ACC112 (cell line): ENCODE measurements around the gene SOCS1.

ENCODE experiments used
- H2AFZ ChIP-seq: fragments of 200-600 bp; sonication (generic); one replicate; pipeline ENCODE4 v1.6.0; 2017; ENCODE audit warnings: antibody characterized with exemption, low read length; ENCODE audit not compliant: unreplicated experiment
- H3K27ac ChIP-seq: fragments of 200-600 bp; sonication (generic); 2 replicates; pipeline ENCODE4 v1.5.1; 2014; ENCODE audit warnings: low read depth, mild to moderate bottlenecking, antibody characterized with exemption, low read length, moderate library complexity
- H3K27me3 ChIP-seq: fragments of 200-600 bp; sonication (generic); 2 replicates; pipeline ENCODE4 v1.6.1; 2014; ENCODE audit warnings: mild to moderate bottlenecking, antibody characterized with exemption, low read length, moderate library complexity, mixed read lengths; ENCODE audit not compliant: insufficient read depth
- H3K36me3 ChIP-seq: fragments of 200-600 bp; sonication (generic); 2 replicates; pipeline ENCODE4 v1.6.1; 2016; ENCODE audit warnings: mild to moderate bottlenecking, antibody characterized with exemption, low read length, moderate library complexity, mixed read lengths; ENCODE audit not compliant: insufficient read depth
- H3K4me1 ChIP-seq: fragments of 200-600 bp; sonication (generic); one replicate; pipeline ENCODE4 v1.6.1; 2016; ENCODE audit warnings: low read length, mixed read lengths; ENCODE audit not compliant: insufficient read depth, unreplicated experiment, control insufficient read depth
- H3K4me3 ChIP-seq: fragments of 200-600 bp; sonication (generic); 2 replicates; pipeline ENCODE4 v1.5.1; 2014; ENCODE audit warnings: mild to moderate bottlenecking, low read depth, low read length
- H3K79me2 ChIP-seq: fragments of 200-600 bp; sonication (generic); one replicate; pipeline ENCODE4 v1.6.0; 2016; ENCODE audit warnings: low read length; ENCODE audit not compliant: control insufficient read depth, unreplicated experiment, insufficient read depth

The SOCS1 gene

DNA sequence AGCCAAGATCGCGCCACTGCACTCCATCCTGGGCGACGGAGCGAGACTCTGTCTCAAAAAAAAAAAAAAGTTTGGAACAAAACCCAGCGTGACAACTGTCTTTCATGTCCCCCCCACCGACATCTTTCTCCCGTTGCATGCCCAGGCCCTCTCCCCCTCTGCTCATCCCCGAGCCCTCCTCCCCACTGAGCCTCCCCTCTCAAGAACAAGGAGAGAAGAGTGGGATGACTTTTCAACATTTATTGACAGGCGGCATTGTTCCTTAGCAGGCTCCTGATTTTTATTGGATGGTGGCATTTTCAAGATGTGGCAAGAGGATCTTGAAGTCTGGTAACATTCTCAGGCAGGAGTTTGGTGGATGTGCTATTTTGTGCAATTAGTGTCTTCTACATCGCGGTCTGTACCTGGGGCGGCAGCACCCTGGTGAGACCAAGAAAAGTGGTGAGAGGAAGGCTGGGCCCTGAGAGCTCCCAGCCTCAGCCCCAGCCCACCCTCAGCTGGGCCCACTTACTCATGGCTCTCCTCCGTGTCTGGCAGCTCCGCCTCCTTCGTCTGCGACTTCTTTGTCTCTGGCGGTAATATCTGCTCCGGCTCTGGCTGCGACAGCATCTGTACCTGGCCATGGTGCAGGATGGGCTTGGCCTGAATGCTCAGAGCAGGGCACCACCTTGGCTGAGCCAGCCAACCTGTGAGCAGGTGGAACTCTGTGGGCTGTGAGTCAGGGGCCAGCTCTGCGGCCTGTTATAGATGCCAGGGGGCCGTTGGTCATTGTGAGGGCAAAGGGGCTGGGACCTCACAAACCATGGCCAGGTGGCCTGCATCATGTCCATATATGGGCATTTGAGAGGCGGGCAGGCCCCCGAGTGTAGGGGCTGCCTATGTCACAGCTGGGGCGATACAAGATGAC is 24.9 kb upstream of the SOCS1 start, which contains the start of gene PRM1:
Gene PRM1, minus strand, starts transcription at position 715 of the 907 bp plus-strand sequence. Its CDS starts 92 bp downstream, at position 623.
- H3K36me3 ChIP-seq: no peaks in the 10 kb centered on the region
- no peak within 1 kb of the TSS for H2AFZ ChIP-seq
- H3K79me2 ChIP-seq: no peaks in the 10 kb centered on the region
- no peaks in the 10 kb centered on the region for H3K4me1 ChIP-seq
- H3K27me3 ChIP-seq: peaks cover 9% of the 10 kb centered on the region; the same call in 1 of the 2 replicates
- H3K4me3 ChIP-seq: no peak within 1 kb of the TSS
- H3K27ac ChIP-seq: no peak within 1 kb of the TSS

GRCh38 chr16:11278681-11279628 is 23.0 kb upstream of the SOCS1 start:
- Histone ChIP-seq H3K27me3 (no peaks in the 10 kb centered on the region), H3K4me3 (no peak overlapping the region), H2AFZ (no peak overlapping the region), H3K4me1 (no peaks in the 10 kb centered on the region), H3K27ac (no peak overlapping the region), H3K36me3 (no peaks in the 10 kb centered on the region), H3K79me2 (no peaks in the 10 kb centered on the region)

DNA sequence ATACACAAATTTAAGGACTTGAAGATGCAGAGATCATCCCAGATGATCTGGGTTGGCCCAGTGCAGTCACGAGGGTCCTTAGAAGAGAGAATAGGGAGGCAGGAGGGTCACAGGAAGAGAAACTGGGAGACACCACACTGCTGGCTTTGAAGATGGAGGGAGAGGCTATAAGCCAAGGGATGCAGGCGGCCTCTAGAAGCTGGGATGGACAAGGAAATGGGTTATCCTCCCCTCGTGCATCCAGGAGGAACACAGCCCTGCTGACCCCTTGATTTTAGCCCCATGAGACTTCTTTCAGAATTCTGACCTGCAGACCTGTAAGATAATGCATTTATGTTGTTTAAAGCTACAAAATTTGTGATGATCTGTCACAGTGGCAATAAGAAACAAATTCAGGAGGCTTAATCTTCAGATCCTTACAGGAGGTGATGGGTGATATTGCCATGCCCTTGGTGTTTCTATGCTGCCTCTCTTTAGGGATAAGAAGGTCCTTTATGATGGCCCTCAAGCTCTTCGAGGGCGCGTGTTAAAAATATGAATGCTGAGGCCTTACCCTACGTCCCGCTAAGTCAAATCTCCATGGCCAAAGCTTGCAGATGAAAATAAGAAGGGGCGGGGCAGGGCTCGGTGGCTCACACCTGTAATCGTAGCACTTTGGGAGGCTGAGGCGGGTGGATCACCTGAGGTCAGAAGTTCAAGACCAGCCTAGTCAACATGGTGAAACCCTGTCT is 21.8 kb upstream of the SOCS1 start:
- H3K4me3 ChIP-seq: no peak overlapping the region
- no peak overlapping the region for H2AFZ ChIP-seq
- H3K36me3 ChIP-seq: no peaks in the 10 kb centered on the region
- H3K27ac ChIP-seq: no peak overlapping the region
- H3K79me2 ChIP-seq: no peaks in the 10 kb centered on the region
- no peaks in the 10 kb centered on the region for H3K4me1 ChIP-seq
- H3K27me3 ChIP-seq: no peaks in the 10 kb centered on the region

GRCh38 chr16:11276896-11277593 is 21.0 kb upstream of the SOCS1 start:
- H3K27ac ChIP-seq: no peak overlapping the region
- H2AFZ ChIP-seq: no peak overlapping the region
- no peaks in the 10 kb centered on the region for H3K36me3 ChIP-seq
- no peak overlapping the region for H3K4me3 ChIP-seq
- H3K79me2 ChIP-seq: no peaks in the 10 kb centered on the region
- H3K27me3 ChIP-seq: no peaks in the 10 kb centered on the region
- H3K4me1 ChIP-seq: no peaks in the 10 kb centered on the region

DNA sequence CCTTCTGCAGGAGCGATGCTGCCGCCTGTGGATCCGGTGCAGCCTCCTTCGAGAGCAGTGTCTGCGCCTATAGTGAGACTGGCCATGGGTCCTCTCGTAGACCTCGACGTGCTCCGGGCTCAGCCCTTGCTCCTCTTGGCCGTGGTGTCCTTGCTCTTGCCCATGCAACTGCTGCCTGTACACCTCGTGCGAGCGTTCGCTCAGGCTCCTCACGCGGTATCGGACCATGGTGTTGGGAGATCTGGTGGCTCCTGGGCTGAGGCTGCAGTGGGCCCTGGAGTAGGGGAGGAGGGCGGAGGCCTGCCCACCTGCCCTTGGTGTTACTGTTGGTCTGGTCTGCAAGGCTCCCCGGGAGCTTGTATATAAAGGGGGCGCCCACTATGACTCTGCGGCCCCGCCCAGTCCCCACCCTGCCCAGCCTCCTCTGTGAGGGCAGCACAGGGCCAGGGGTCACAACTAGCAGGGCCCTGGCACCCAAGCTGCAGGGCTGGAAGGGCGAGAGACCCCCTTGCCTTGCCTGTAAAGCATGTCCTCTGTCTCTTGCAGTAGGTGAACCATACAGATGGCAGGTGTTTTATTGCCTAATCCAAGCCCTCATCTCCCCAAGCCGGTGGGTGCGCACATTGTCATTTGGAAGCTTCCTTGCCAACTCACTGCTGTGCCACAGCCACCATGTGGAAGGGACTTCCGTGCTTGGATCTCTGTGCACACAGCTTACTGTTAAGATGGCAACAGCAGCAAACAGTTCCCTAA is 20.3 kb upstream of the SOCS1 start, which contains the start of gene PRM2:
Gene PRM2, minus strand, starts transcription at position 338 of the 753 bp plus-strand sequence. Its CDS starts 110 bp downstream, at position 228.
- Histone ChIP-seq H3K27ac (no peak within 1 kb of the TSS), H3K36me3 (no peaks in the 10 kb centered on the region), H3K79me2 (no peaks in the 10 kb centered on the region), H3K27me3 (no peaks in the 10 kb centered on the region), H3K4me3 (no peak within 1 kb of the TSS), H2AFZ (no peak within 1 kb of the TSS), H3K4me1 (no peaks in the 10 kb centered on the region)

- no peaks in the 10 kb centered on the region for H3K36me3 ChIP-seq
- no peaks in the 10 kb centered on the region for H3K79me2 ChIP-seq
- H2AFZ ChIP-seq: no peak overlapping the region
These were observed 19.0 kb upstream of the SOCS1 start for GRCh38 chr16:11274964-11275363.

GRCh38 chr16:11273721-11274324 is 17.8 kb upstream of the SOCS1 start:
- H2AFZ ChIP-seq: no peak overlapping the region
- H3K36me3 ChIP-seq: no peaks in the 10 kb centered on the region
- H3K4me1 ChIP-seq: no peaks in the 10 kb centered on the region
- no peak overlapping the region for H3K4me3 ChIP-seq
- no peak overlapping the region for H3K27ac ChIP-seq
- no peaks in the 10 kb centered on the region for H3K27me3 ChIP-seq
- H3K79me2 ChIP-seq: no peaks in the 10 kb centered on the region

More at GRCh38 chr16:11274964-11275363, 19.0 kb upstream of the SOCS1 start:
- H3K4me1 ChIP-seq: no peaks in the 10 kb centered on the region
- H3K27ac ChIP-seq: no peak overlapping the region
- H3K4me3 ChIP-seq: no peak overlapping the region
- H3K27me3 ChIP-seq: no peaks in the 10 kb centered on the region

GRCh38 chr16:11272921-11273720 is 17.1 kb upstream of the SOCS1 start, which contains the start of gene PRM3:
Gene PRM3 (minus strand): TSS chr16:11273629. CDS start chr16:11273595, 34 bp downstream.
- Histone ChIP-seq H3K27me3 (no peaks in the 10 kb centered on the region), H3K4me1 (no peaks in the 10 kb centered on the region), H2AFZ (no peak within 1 kb of the TSS)

More at GRCh38 chr16:11272921-11273720, 17.1 kb upstream of the SOCS1 start, which contains the start of gene PRM3:
- Histone ChIP-seq H3K27ac (no peak within 1 kb of the TSS), H3K79me2 (no peaks in the 10 kb centered on the region), H3K4me3 (no peak within 1 kb of the TSS), H3K36me3 (no peaks in the 10 kb centered on the region)
